Dedifferentiated amniotic fluid mesenchymal stem cell (primary cell): ENCODE data around the gene STX18.

Experiments
- DNase-seq: peaks from one replicate; pipeline ENCODE4 v3.0.0-alpha.2; 2016; ENCODE audit errors: extremely low spot score

Gene STX18

DNA sequence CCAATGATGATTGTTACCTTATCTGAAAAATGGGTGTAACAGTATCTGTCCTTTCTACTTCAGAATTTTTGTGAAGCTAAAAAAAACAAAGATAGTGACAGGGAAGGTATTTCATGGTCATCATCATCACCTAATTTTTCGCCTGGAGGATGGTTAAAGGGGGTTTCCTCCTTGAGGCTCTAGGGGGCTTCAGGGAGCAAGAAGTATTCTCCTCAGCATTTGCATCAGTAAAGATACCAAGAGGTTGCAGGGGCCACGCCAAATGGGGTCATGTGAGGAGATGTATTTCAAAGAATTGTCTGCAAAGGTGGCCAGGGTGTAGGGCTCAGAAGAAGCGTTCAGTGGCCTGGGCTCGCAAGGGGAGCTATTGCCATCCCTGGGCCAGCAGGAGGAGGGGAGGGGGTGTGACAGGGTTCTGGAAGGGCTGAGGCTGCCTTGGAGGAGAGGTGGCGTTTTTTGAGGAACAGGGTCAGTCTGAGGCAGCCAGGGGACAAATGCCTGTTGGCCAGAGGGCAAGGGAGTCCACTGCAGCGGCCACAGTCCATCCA lies 162.2 kb downstream of the STX18 start:
- no peak for DNase-seq

- DNase-seq: no peak
These were observed 164.0 kb downstream of the STX18 start for GRCh38 chr4:4377732-4378460.

- DNase-seq: no peak
These were observed 164.7 kb downstream of the STX18 start for GRCh38 chr4:4377191-4377590.

- DNase-seq: no peak
These were observed 165.8 kb downstream of the STX18 start for GRCh38 chr4:4376074-4376473.

DNA sequence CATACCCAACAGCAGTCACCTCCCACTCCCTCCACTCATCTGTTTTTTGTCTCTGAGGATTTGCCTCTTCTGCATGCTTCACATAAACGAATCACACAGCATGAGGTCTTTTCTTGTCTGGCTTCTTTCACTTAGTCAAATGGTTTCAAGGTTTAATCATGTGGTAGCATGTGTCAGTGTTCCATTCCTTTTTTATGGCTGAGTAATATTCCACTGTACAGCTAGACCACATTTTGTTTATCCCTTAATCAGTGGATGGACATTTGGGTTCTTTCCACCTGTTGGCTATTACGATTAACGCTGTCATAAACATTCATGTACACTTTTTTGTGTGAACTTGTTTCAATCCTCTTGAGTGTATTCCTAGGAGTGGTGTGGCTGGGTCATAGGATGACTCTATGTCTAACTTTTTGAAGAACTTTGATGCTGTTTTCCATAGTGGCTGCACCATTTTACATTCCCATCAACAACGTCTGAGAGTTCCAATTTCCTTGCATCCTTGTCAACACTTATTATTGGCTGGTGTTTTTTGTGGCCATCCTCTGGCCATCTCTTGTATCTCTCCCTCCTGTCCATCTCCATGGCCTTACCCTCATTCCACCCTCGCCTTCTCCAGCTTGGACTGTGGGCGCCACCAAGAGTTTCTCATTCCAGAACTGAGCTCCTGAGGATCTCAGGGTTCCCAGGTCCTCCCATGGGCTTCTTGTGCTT lies 167.3 kb downstream of the STX18 start:
- DNase-seq: no peak
